ENCODE data around the gene SDSL.

Gene SDSL

GRCh38 chr12:113468365-113469223 is 46.4 kb downstream of the SDSL start:
- no peak for DNase-seq (ENCODE audit: low read depth in 3 of 3)

GRCh38 chr12:113469224-113469948 is 47.2 kb downstream of the SDSL start:
- no peak for DNase-seq (ENCODE audit: low read depth in 3 of 3)

GRCh38 chr12:113469949-113470743 is 48.0 kb downstream of the SDSL start:
- no peak for DNase-seq (ENCODE audit: low read depth in 3 of 3)

GRCh38 chr12:113470871-113471618 is 48.9 kb downstream of the SDSL start:
- no peak for DNase-seq (ENCODE audit: low read depth in 3 of 3)

- no peak for DNase-seq (ENCODE audit: low read depth in 3 of 3)
These were observed 49.5 kb downstream of the SDSL start, which contains the start of gene LHX5 for GRCh38 chr12:113471619-113472171. Gene LHX5 (minus strand): TSS chr12:113471871. CDS start chr12:113471498, 373 bp downstream.

- no peak for DNase-seq (ENCODE audit: low read depth in 3 of 3)
These were observed 50.3 kb downstream of the SDSL start for GRCh38 chr12:113472191-113473121.

GRCh38 chr12:113473400-113473799 is 51.2 kb downstream of the SDSL start:
- no peak for DNase-seq (ENCODE audit: low read depth in 3 of 3)

- no peak for DNase-seq (ENCODE audit: low read depth in 3 of 3)
These were observed 51.8 kb downstream of the SDSL start for GRCh38 chr12:113473942-113474341.

GRCh38 chr12:113474635-113475436 is 52.7 kb downstream of the SDSL start:
- DNase-seq (ENCODE audit: low read depth in 3 of 3) = no peak

- DNase-seq (ENCODE audit: low read depth in 3 of 3) = no peak
These were observed 53.4 kb downstream of the SDSL start for GRCh38 chr12:113475451-113476175.

GRCh38 chr12:113476176-113476986 is 54.2 kb downstream of the SDSL start:
- no peak for DNase-seq (ENCODE audit: low read depth in 3 of 3)

- DNase-seq (ENCODE audit: low read depth in 3 of 3) = no peak
These were observed 55.1 kb downstream of the SDSL start for GRCh38 chr12:113477171-113477841.

GRCh38 chr12:113477842-113478215 is 55.6 kb downstream of the SDSL start:
- DNase-seq (ENCODE audit: low read depth in 3 of 3) = no peak

- DNase-seq (ENCODE audit: low read depth in 3 of 3) = no peak
These were observed 56.3 kb downstream of the SDSL start for GRCh38 chr12:113478351-113479011.

GRCh38 chr12:113479216-113479589 is 57.0 kb downstream of the SDSL start:
- DNase-seq (ENCODE audit: low read depth in 3 of 3) = no peak

GRCh38 chr12:113479590-113480335 is 57.6 kb downstream of the SDSL start:
- DNase-seq (ENCODE audit: low read depth in 3 of 3) = no peak
